Measurements from ENCODE around the gene IDUA.

GRCh38 chr4:972651-973424 is 14.0 kb upstream of the IDUA start:
- no peak for TF ChIP-seq CTCF (conservative IDR thresholded peaks at IDR 0.05; ENCODE audit: low read depth, low read length)
- no peak for TF ChIP-seq BHLHE40 (IDR thresholded peaks at IDR 0.05; ENCODE audit: low read depth, low read length)
- no peak for TF ChIP-seq CEBPB (IDR thresholded peaks at IDR 0.05; ENCODE audit: low read depth, low read length)
- no peak for TF ChIP-seq SMC3 (IDR thresholded peaks at IDR 0.05; ENCODE audit: low read depth, low read length)
- TF ChIP-seq POLR2A (IDR thresholded peaks at IDR 0.05; ENCODE audit: low read depth, low read length): no peak
- TF ChIP-seq FOS (IDR thresholded peaks at IDR 0.05; ENCODE audit: low read depth, low read length): no peak
- TF ChIP-seq MXI1 (IDR thresholded peaks at IDR 0.05; ENCODE audit: borderline replicate concordance, low read depth, low read length): no peak
- TF ChIP-seq RFX5 (IDR thresholded peaks at IDR 0.05; ENCODE audit: low read depth, low read length): no peak
